Suppressor macrophage treated with lipopolysaccharide for 4 hours (primary cell): ENCODE data around the gene NAA16.
"Not testable (repeated sequence)": the region's sequence is repeated elsewhere in the genome, so short reads cannot be mapped to it uniquely, and the experiment has no call there.

Experiments
- DNase-seq: peaks from one replicate; pipeline ENCODE4 v3.0.0-alpha.2; 2020

NAA16 gene

DNA sequence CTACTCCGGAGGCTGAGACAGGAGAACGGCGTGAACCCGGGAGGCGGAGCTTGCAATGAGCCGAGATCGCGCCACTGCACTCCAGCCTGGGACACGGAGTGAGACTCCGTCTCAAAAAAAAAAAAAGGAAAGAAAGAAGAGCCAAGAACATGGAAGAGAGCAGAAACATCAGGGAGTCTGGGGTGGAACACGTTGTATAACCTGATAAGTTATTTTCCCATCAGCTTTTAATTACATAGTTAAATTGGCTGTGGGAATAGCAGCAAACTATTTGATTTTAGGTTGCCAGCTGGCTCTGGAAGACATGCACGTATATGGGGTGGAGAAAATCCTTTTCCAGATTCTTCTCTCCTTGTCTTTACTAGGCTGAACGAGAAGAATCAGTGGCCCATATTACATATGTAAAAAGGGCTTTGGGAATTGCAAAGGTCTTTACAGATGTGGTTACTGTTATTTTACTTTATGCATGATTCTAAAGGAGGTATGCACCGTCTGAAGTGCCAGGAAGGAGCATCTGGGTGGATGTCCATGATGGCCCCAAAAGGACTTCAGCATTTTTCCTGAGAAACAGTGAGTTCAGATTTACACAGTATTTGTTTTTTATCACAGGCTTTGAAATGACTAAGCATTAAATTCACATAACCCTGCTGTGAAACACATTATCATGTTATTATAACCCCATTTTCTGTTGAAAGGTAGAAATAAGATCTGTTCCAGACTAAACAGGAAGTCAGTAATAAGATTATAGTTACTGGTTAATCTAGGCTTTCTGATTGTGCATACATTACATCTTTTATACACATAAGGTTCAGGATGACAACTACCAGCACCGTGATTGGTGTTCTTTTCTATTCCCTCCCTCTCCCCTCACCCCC is 4.6 kb upstream of the NAA16 start:
- no peak for DNase-seq

GRCh38 chr13:41307884-41308640 is 3.0 kb upstream of the NAA16 start:
- DNase-seq = no peak

- peak; percentile 51 for DNase-seq
Observed at GRCh38 chr13:41311406-41312175, 524 bp downstream of the NAA16 start.

DNA sequence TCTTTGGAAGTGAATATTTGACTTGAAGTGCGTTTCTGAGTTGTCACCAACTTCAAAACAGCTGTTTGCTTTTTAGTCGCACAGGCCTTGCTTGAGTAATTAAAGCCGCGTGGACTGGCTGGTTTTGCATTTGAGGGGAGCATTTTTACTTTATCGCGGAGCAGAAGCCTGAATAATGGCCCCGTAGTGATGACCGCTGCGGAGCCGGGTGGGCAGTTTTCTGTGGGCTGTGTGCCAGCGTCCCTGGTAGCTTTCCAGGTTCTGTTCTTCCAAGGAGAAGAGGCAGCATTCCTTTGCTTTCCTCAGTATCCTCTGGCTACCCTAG is 1.1 kb downstream of the NAA16 start:
- DNase-seq = peak; percentile 37

GRCh38 chr13:41313117-41313516 is 2.0 kb downstream of the NAA16 start:
- no peak for DNase-seq

DNA sequence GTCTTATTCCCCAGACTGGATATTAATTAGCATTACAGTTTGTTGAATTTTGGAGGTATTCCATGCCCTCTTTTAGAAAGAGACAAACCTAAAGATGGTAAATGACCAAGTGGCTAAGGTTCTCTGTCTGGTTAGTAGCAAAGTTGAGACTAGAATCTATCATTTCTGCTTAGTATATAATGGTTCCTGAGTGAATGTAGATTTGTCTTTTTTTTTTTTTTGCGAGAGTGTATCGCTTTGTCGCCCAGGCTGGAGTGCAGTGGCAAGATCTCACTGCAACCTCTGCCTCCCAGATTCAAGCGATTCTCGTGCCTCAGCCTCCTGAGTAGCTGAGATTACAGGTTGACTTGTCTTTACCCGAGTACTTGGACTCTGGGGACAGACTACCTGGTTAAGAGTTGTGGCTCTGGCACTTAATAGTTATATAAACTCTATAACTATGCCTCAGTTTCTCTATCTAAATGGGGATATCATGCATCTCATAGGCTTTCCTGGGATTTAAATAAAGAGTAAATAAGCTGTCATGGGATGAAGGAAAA is 2.7 kb downstream of the NAA16 start:
- DNase-seq = no peak

GRCh38 chr13:41315443-41316047 is 4.5 kb downstream of the NAA16 start:
- DNase-seq = peak; percentile 34

DNA sequence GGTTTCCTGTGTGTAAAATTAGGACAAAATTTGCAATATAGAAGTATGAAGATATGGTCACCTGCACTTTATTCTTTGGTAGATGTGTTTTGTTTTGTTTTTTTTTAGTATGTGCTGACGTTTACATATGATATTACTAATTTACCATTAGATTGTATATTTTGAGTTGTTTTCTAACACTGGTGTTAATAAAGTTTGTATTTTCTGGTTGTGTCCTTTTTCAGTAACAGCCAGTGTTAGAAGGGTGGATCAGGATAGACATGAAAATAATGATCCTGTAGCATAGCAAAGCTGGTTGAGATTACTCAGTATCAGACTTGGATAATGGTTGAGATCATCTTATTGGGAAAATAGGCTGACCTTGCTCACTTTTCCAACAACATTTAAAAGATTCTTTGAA is 6.2 kb downstream of the NAA16 start:
- DNase-seq = no peak

DNA sequence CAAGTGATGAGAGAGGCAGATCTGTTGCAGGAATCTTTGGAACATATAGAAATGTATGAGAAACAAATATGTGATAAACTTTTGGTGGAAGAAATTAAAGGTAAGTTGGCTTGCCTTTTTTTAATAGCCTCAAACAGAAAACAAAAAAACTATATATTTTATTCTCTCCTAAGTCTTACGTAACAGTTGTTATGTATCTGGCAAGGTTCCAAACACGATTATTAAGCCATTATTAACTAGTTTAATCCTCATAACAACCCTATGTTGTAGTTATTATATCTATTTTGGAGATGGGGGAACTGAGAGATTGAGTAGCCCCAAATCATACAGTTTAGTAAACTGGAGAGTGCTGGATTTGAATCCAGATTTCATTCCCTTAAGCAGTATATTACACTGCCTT is 14.7 kb downstream of the NAA16 start:
- no peak for DNase-seq

DNA sequence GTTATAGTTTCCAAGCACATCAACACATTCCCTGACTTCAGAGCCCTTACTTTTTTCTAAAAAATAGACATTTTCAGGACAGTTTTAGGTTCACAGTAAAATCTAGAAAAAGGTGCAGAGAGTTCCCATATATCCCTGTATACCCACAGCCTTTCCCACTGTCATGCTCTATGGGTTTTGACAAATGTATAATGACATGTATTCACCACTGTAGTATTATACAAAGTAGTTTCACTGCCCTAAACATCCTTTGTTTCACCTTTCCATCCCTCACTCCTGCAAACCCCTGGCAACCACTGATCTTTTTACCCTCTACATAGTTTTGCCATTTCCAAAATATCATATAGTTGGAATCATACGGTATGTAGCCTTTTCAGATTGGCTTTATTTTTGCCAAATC is 15.6 kb downstream of the NAA16 start:
- DNase-seq = no peak

DNA sequence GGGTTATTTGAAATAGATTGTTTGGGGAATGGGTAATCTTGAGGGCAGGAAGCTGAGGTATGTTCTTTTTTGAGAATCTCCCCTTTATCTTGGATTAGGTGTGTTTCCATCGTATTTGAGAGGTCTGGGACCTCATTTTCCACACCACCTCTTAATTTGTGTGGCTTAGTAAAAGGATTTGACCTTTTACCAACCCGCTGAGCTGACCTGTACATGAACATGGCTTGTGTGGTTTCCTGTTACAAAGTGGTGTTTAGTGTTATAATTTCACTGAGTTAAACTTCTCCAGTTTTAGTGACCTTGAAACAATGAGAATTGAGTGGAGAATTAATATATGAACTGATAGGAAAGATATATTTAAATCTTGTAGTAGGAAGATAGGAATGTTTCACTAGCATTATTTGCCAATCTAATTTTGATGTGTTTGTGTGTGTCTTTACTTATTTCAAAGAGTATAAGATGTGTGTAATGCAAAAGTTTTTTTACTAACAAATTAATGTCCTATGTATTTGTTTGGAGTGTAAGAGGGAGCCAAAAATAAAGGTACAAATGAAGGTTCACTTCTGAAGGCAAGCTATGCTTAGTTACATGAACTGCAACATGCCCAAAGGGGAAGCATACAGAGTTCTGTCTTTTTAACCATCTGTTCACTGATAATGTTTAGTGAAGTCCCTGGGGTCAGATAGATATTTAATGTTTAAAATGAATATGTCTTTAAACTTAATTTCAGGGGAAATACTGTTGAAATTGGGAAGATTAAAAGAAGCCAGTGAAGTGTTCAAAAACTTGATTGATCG is 17.1 kb downstream of the NAA16 start:
- no peak for DNase-seq

DNA sequence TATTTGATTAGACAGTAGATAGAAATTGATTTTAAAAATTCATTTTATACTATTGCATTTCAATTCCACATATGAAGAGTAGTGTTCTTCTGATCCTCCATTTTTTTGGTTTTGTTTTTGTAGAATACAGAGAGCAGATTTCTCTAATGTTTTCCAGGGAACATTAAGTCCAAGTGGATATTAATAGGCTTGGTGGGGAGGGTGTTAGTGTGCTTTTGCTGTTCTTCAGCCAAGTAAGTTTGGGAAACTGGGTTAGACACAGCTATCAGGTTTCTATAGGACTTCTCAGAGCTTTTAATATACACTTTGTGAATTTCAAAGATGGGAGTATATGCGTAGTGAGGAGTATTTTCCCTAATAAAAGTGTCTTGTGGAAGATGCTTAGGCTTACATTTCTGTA is 21.8 kb downstream of the NAA16 start:
- DNase-seq = no peak

DNA sequence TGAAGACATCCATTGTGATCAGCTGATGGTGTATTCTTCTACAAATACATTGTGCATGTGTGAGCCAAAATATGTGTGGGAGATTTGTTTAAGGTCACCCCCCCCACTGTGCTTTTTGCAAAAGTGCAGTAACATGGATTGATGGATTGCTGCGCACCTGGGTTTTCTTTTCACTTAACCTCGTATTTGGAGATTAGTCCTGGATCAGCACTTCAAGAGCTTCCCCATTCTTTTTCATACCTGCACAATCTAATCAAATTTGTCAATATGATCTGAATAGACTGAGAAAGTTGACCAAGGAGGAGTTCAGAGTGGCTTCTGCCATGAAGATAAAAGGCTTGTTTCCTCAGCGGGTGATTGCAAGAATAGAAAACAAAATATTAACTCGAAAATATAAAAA is 23.7 kb downstream of the NAA16 start:
- no peak for DNase-seq

DNA sequence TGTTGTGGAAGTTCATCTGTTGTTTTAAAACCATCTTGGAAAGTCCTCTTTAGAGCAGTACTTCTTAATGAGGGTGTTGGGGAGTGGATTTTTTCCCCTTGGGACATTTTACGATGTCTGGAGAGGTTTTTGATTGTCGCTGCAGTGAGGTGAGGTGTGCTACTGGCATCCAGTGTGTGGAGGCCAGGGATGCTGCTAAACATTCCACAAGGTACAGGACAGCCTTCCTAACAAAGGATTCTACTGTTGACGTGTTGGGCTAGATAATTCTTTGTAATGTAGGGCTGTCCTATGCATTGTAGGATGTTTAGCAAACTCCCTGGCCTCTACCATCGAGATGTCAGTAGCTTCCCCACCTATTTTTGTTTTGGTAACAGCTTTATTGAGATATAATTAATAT is 33.3 kb downstream of the NAA16 start:
- no peak for DNase-seq

DNA sequence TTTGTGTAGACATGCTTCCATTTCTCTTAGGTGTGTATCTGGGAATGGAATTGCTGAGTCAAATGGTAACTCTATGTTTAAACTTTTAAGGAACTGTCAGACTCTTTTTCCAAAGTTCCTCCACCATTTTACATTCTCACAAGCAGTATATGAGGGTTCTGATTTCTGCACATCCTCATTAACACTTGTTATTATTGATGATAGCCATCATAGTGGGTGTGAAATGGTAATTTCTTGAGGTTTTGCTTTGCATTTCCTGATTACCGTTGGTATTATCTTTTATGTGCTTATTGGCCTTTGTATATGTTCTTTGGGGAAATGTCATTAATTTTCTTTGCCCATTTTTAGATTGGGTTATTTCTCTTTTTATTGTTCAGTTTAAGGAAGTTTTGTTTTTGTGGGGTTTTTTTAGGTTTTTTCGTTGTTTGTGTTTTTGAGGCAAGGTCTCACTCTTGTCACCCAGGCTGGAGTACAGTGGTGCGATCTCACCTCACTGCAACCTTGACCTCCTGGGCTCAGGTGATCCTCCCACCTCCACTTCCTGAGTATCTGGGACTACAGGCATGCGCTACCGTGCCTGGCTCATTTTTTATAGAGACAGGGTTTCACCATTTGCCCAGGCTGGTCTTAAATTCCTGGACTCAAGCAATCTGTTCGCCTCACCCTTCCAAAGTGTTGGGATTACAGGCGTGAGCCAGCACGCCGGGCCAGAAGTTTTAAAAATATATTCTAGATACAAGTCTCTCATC is 34.3 kb downstream of the NAA16 start:
- no peak for DNase-seq

DNA sequence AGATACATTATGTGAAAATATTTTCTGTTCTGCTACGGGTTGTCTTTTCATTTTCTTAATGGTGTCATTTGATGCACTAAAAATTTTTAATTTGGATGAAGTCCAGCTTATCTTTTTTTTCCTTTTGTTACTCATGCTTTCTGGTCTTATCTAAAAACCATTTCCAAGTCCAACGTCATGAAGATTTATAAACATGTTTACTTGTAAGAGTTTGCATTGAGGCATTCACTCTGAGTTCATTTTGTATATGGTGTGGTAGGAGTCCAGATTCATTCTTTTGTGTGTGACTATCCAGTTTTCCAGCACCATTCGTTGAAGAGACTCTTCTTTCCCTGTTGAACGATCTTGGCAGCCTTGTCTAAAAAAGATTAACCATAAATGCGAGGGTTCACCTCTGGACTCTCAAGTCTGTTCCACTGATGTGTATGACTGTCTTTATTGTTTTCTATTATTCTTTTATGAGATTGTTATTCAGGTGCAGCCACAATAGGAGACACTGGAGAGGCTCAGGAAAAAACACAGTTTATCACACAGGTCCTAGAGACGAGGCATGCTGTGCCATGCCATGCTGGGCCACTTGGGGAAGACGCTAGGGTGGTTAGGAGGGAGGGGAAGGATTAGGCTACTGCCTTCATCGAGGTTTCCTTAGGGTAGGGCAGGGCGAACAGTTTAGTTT is 35.0 kb downstream of the NAA16 start:
- no peak for DNase-seq

- DNase-seq = peak; percentile 69
Observed at GRCh38 chr13:41352935-41353840, 42.1 kb downstream of the NAA16 start.

DNA sequence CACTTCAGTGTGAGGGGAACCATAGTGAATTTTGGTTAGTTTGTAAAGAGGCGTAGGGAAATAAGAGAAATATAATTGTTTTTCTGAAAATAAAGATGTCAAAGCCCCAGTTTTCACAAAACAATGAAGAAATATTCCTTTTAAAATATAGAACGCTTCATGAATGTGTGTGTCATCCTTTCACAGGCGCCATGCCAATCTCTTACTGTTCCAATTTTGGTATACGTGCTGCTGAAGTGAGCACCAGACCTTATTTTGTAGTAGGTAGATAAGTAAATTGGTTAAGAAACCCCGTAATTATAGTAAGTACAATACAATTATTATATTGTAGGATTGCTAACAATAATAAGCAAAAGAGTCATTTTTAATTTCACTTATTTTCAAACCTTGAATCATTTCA is 43.3 kb downstream of the NAA16 start:
- no peak for DNase-seq

DNA sequence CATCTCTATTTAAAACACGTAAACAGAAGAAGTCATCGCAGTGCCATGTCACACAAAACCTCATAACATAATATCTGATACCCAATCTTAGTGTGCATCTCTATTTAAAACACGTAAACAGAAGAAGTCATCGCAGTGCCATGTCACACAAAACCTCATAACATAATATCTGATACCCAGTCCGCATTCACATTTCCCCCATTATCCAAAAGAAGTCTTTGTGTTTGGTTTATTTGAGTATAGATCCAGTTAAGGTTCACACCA is 45.2 kb downstream of the NAA16 start:
- not testable (repeated sequence) for DNase-seq

- DNase-seq = no peak
Observed at GRCh38 chr13:41356786-41357185, 45.7 kb downstream of the NAA16 start.
